HUES64 (cell line): ENCODE measurements around the gene CACNA2D2.

Experiments
- H3K27ac ChIP-seq: 2 replicates; pipeline ENCODE4 v1.7.0; 2013; ENCODE audit warnings: low read depth, low read length, inconsistent platforms
- H3K27me3 ChIP-seq: 2 replicates; pipeline ENCODE4 v1.6.1; 2013; ENCODE audit warnings: mild to moderate bottlenecking, low read length; ENCODE audit not compliant: insufficient read depth
- H3K36me3 ChIP-seq: 2 replicates; pipeline ENCODE4 v1.6.1; 2013; ENCODE audit warnings: mild to moderate bottlenecking, low read length; ENCODE audit not compliant: insufficient read depth
- H3K4me1 ChIP-seq: 2 replicates; pipeline ENCODE4 v1.6.1; 2013; ENCODE audit warnings: mild to moderate bottlenecking, low read length, moderate library complexity; ENCODE audit not compliant: insufficient read depth
- H3K4me3 ChIP-seq: 2 replicates; pipeline ENCODE4 v1.5.1; 2013; ENCODE audit warnings: mild to moderate bottlenecking, low read length, moderate library complexity
- H3K9ac ChIP-seq: 2 replicates; pipeline ENCODE4 v1.6.1; 2013; ENCODE audit warnings: mild to moderate bottlenecking, low read depth, low read length
- H3K9me3 ChIP-seq: 2 replicates; pipeline ENCODE4 v1.6.1; 2013; ENCODE audit warnings: low read depth, low read length; ENCODE audit not compliant: insufficient read depth
- WGBS: fragments of 150-250, 120-280 bp; methylation state at CpG from one replicate; pipeline ENCODE4 v1.1.7; 2013; ENCODE audit warnings: missing lambda C conversion rate; 5-methylcytosine and 5-hydroxymethylcytosine counted together

The CACNA2D2 gene

DNA sequence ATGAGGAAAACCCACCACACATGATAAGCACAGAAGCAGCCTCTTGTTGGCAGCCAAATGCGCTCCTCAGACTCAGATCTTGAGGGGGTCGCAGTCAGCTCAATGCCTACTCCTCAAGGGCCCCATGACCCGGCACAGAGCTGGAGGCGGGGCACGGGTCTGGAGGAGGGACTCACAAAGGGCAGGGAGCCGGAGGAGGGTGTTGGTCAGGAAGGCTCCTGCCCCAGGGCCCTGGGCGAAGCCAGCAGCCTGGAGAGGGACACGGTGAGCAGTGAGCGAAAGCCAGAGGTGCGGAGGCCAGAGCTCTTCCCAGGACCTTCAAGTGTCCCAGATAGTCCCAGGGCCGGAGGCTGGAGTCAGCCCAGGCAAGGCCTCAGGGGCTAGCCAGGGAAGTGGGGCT is 9.8 kb downstream of the CACNA2D2 start:
- Histone ChIP-seq H3K36me3 (no peaks in the 10 kb centered on the region), H3K4me3 (no peak overlapping the region), H3K27ac (no peak overlapping the region), H3K4me1 (peaks cover 38% of the 10 kb centered on the region), H3K9ac (no peak overlapping the region), H3K9me3 (no peaks in the 10 kb centered on the region), H3K27me3 (no peaks in the 10 kb centered on the region; the same call in 1 of the 2 replicates)
- 88% methylated on average over 11 of the region's 11 CpGs for WGBS

DNA sequence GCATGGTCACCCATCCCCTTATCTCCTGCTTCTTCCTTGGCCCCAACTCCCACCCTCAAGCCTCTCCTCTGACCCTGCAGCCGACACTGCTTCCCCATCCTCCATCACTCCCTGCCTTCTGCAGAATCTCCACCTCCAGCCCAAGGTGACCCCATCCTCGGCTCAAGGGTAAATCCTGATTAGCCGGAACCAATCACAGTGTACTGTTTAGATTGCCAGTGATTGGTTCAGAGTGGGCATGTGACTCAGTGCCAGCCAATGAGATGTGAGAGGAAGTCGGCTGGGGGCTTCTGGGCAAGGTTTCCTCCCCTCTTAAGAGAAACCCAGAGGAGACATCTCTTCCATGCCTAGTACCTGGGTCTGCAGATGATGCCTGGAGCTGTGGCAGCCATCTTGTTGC is 10.3 kb downstream of the CACNA2D2 start:
- Histone ChIP-seq H3K4me3 (no peak overlapping the region), H3K27me3 (no peaks in the 10 kb centered on the region; the same call in 1 of the 2 replicates), H3K4me1 (peaks cover 37% of the 10 kb centered on the region), H3K9me3 (no peaks in the 10 kb centered on the region), H3K9ac (no peak overlapping the region), H3K27ac (no peak overlapping the region), H3K36me3 (no peaks in the 10 kb centered on the region)
- WGBS = 93% methylated on average over 4 of the region's 4 CpGs

GRCh38 chr3:50491023-50491422 is 12.4 kb downstream of the CACNA2D2 start:
- Histone ChIP-seq H3K9ac (no peak overlapping the region), H3K4me1 (peaks cover 18% of the 10 kb centered on the region)
- 81% methylated on average over 5 of the region's 5 CpGs for WGBS

DNA sequence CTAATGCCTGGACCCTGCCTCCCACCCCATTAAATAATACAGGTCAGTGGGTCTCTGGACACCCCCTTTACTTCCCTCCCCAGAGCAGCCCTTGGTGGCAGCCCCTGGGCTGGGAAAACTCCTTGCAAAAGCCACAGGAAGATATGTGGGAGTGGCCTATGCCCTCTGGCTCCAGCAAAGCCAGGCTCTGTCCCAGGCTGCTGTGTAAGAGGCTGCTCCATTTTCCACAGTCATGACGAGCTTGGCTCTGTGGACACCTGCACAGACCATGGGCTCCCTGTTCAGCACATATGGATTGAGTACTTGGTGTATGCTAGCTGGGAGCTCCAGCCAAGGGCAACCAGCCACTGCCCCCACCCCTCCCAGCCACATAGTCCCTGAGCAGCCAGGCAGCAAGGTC is 13.0 kb downstream of the CACNA2D2 start:
- no peaks in the 10 kb centered on the region; the same call in 1 of the 2 replicates for H3K27me3 ChIP-seq
- H3K27ac ChIP-seq = no peak overlapping the region
- no peaks in the 10 kb centered on the region for H3K36me3 ChIP-seq
- H3K9me3 ChIP-seq = no peaks in the 10 kb centered on the region
- H3K4me3 ChIP-seq = no peak overlapping the region
- H3K9ac ChIP-seq = no peak overlapping the region
- peaks cover 13% of the 10 kb centered on the region for H3K4me1 ChIP-seq
- 54% methylated on average over 1 of the region's 1 CpG for WGBS

More at GRCh38 chr3:50491023-50491422, 12.4 kb downstream of the CACNA2D2 start:
- no peak overlapping the region for H3K27ac ChIP-seq
- H3K4me3 ChIP-seq = no peak overlapping the region
- no peaks in the 10 kb centered on the region for H3K36me3 ChIP-seq
- no peaks in the 10 kb centered on the region for H3K9me3 ChIP-seq
- H3K27me3 ChIP-seq = no peaks in the 10 kb centered on the region; the same call in 1 of the 2 replicates

DNA sequence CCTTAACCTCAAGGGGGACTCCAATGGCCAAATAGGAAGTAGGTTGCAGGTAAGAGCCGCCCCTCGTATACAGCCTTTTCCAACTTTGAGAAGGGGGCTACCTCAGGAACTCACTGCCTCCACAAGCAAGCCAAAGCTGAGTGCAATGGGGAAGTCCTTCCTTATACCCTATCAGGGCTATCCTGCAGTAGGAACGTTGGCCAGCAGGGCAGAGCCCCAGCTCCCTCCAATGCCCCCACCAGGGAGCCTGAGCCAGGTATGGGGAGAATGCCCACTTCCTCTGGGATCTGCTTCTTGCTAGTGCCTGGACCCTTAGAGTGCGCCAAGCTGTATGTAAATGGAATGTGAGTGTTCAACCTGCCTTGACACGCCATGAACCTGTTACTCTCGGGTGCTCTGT is 16.3 kb downstream of the CACNA2D2 start:
- Histone ChIP-seq H3K9ac (no peak overlapping the region), H3K36me3 (no peaks in the 10 kb centered on the region), H3K9me3 (no peaks in the 10 kb centered on the region), H3K27me3 (no peaks in the 10 kb centered on the region), H3K4me1 (peaks cover 7% of the 10 kb centered on the region), H3K27ac (no peak overlapping the region), H3K4me3 (no peak overlapping the region)
- WGBS = 92% methylated on average over 6 of the region's 6 CpGs

- H3K27ac ChIP-seq = no peak overlapping the region
- no peaks in the 10 kb centered on the region for H3K9me3 ChIP-seq
- no peak overlapping the region for H3K9ac ChIP-seq
- H3K27me3 ChIP-seq = no peaks in the 10 kb centered on the region
- no peaks in the 10 kb centered on the region for H3K36me3 ChIP-seq
- no peak overlapping the region for H3K4me3 ChIP-seq
- H3K4me1 ChIP-seq = peaks cover 11% of the 10 kb centered on the region
- 93% methylated on average over 4 of the region's 4 CpGs for WGBS
Measured at GRCh38 chr3:50486219-50486888, 17.1 kb downstream of the CACNA2D2 start.

- Histone ChIP-seq H3K9me3 (no peaks in the 10 kb centered on the region), H3K27me3 (no peaks in the 10 kb centered on the region), H3K4me3 (no peak overlapping the region), H3K36me3 (no peaks in the 10 kb centered on the region), H3K9ac (no peak overlapping the region), H3K4me1 (peaks cover 8% of the 10 kb centered on the region), H3K27ac (no peak overlapping the region)
- WGBS = 70% methylated on average over 8 of the region's 8 CpGs
Measured at GRCh38 chr3:50484722-50485121, 18.7 kb downstream of the CACNA2D2 start.

DNA sequence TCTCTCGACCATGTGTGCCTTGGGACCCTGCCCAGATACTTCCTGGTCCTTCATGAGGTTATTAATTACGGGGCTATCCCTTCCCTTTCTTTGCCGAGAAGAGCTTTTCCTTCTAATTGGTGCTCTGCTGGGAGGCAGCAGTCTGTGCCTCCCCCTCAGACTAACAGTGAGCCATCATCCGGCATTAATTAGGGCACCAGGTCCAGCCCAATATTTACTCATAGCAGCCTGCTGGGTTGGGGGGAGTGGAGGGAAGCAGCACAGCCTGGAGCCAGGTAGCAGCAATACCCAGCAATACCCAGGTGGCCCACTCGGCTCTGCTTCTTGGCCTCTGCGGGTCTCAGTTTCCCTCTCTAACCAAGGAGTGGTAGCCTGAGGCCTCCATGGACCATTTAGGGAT is 20.1 kb downstream of the CACNA2D2 start:
- WGBS = 95% methylated on average over 6 of the region's 6 CpGs
- Histone ChIP-seq H3K27me3 (no peaks in the 10 kb centered on the region), H3K27ac (no peak overlapping the region), H3K4me1 (peaks cover 8% of the 10 kb centered on the region), H3K9ac (no peak overlapping the region), H3K9me3 (no peaks in the 10 kb centered on the region), H3K36me3 (no peaks in the 10 kb centered on the region), H3K4me3 (no peak overlapping the region)

DNA sequence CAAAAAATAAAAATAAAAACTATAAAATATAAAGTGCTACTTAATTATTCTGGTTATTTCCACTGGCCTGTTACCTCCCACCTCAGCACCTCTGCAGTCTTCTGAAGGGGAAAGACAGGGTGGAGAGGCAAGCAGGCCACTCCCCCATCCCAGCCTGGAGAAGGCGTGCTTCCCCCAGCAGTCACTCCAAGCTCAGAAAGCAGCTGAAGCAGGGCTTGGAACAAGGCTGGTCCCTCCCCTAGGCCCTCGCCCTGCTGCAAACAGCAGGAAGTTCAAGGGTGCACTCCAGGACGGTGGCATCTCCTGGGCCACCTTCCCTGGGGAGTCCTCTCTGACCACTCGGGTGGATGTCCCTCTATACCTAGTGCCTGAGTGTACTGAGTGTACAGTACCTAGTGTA is 21.4 kb downstream of the CACNA2D2 start:
- H3K27ac ChIP-seq = no peak overlapping the region
- no peaks in the 10 kb centered on the region for H3K9me3 ChIP-seq
- peaks cover 8% of the 10 kb centered on the region for H3K4me1 ChIP-seq
- H3K9ac ChIP-seq = no peak overlapping the region
- 65% methylated on average over 4 of the region's 4 CpGs for WGBS
- H3K4me3 ChIP-seq = no peak overlapping the region
- H3K36me3 ChIP-seq = no peaks in the 10 kb centered on the region
- H3K27me3 ChIP-seq = no peaks in the 10 kb centered on the region

- H3K4me1 ChIP-seq = peaks cover 8% of the 10 kb centered on the region
- 47% methylated on average over 4 of the region's 4 CpGs for WGBS
- H3K4me3 ChIP-seq = no peak overlapping the region
- H3K27ac ChIP-seq = no peak overlapping the region
- H3K27me3 ChIP-seq = no peaks in the 10 kb centered on the region
- no peaks in the 10 kb centered on the region for H3K36me3 ChIP-seq
- H3K9ac ChIP-seq = no peak overlapping the region
- H3K9me3 ChIP-seq = no peaks in the 10 kb centered on the region
Measured at GRCh38 chr3:50480471-50480870, 23.0 kb downstream of the CACNA2D2 start.

DNA sequence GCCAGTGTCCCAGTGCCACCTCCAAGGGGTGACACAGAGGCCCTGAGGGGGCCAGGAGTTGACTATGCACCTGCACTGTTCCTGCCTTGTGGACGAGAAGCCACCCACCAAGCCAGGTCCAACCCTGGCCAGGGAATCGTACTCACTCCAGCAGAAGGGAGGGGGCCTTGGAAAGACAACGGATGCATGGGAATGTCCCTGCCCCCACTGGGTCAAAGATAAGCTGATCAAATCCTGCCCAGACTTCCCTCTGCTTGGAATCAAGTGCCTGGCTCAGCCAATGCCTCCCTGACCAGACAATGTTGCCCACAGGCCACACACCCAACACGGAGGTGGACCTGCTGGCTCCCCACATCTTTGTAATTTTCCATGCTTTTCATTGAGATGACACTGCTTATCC is 23.9 kb downstream of the CACNA2D2 start:
- Histone ChIP-seq H3K4me1 (peaks cover 8% of the 10 kb centered on the region), H3K27ac (no peak overlapping the region), H3K9ac (no peak overlapping the region), H3K9me3 (no peaks in the 10 kb centered on the region), H3K4me3 (no peak overlapping the region), H3K36me3 (no peaks in the 10 kb centered on the region), H3K27me3 (no peaks in the 10 kb centered on the region)
- WGBS = 71% methylated on average over 4 of the region's 4 CpGs
